A673 (cell line): ENCODE results near the gene CCSAP. TPM values are rescaled to one million over a fixed set of nuclear protein-coding genes. Genes with fewer than 3 reads are reported as not detected.

Experiments
- BruUV-seq: library from RNA; stranded (reverse); fragments of 400-500 nt; replicated peaks from 2 replicates; lab custom pipeline; 2021; lab: Mats Ljungman, UMichigan
- CTCF ChIA-PET: fragments of 300-600 bp; sonication (Branson Sonifier 250); formaldehyde crosslinking; loops from one replicate; lab custom pipeline; 2022; ENCODE audit warnings: antibody characterized with exemption; lab: Charles Lee
- POLR2A ChIA-PET: fragments of 300-600 bp; sonication (Branson Sonifier 250); formaldehyde crosslinking; loops from one replicate; lab custom pipeline; 2022; ENCODE audit warnings: antibody characterized with exemption; ENCODE audit not compliant: low non-redundant PET; lab: Charles Lee
- DNase-seq: peaks from one replicate; pipeline ENCODE4 v3.0.0-alpha.2; 2015; ENCODE audit warnings: low spot score
- H3K27ac ChIP-seq: fragments of 200-600 bp; sonication (generic); 2 replicates; pipeline ENCODE4 v1.5.1; 2016; ENCODE audit warnings: mixed run types, low read depth, mild to moderate bottlenecking, mixed read lengths, antibody characterized with exemption, low read length; ENCODE audit not compliant: poor library complexity, severe bottlenecking
- H3K27me3 ChIP-seq: fragments of 200-600 bp; sonication (generic); replicated peaks from 2 replicates; pipeline ENCODE4 v1.6.1; 2017; ENCODE audit warnings: mixed run types, low read depth, mild to moderate bottlenecking, mixed read lengths, antibody characterized with exemption, low read length; ENCODE audit not compliant: insufficient read depth, poor library complexity
- H3K36me3 ChIP-seq: fragments of 200-600 bp; sonication (generic); 2 replicates; pipeline ENCODE4 v1.6.1; 2016; ENCODE audit warnings: mixed run types, mild to moderate bottlenecking, mixed read lengths, antibody characterized with exemption, low read length; ENCODE audit not compliant: insufficient read depth, poor library complexity, severe bottlenecking
- H3K4me1 ChIP-seq: fragments of 200-600 bp; sonication (generic); 2 replicates; pipeline ENCODE4 v1.6.1; 2017; ENCODE audit warnings: mixed run types, mild to moderate bottlenecking, mixed read lengths, antibody characterized with exemption, low read length; ENCODE audit not compliant: insufficient read depth, poor library complexity, severe bottlenecking
- H3K4me3 ChIP-seq: fragments of 200-600 bp; sonication (generic); 2 replicates; pipeline ENCODE4 v1.5.1; 2016; ENCODE audit warnings: low read depth, mixed run types, mild to moderate bottlenecking, mixed read lengths, low read length; ENCODE audit not compliant: poor library complexity, severe bottlenecking
- H3K9me3 ChIP-seq: fragments of 200-600 bp; sonication (generic); 2 replicates; pipeline ENCODE4 v1.6.1; 2016; ENCODE audit warnings: mixed run types, low read depth, mild to moderate bottlenecking, mixed read lengths, antibody characterized with exemption, low read length; ENCODE audit not compliant: poor library complexity, severe bottlenecking
- EZH2 ChIP-seq: fragments of 200-600 bp; sonication (generic); IDR thresholded peaks from 2 replicates; pipeline ENCODE4 v1.6.1; 2017; ENCODE audit warnings: borderline replicate concordance, low read depth, mild to moderate bottlenecking, mixed read lengths, antibody characterized with exemption, low read length; ENCODE audit not compliant: poor library complexity, severe bottlenecking
- intact Hi-C: fragments of 100-400 bp; cut with micrococcal nuclease; formaldehyde crosslinking; loops from one replicate; pipeline ENCODE4 v1.10.0; 2022; ENCODE audit not compliant: unreplicated experiment
- total RNA-seq: library from RNA; stranded (reverse); gene quantifications from 2 replicates; pipeline ENCODE4 v1.2.3, GENCODE V29; 2021
- TF ChIP-seq, protein P1 (sequence below): fragments of 300-800, 200-600 bp; sonication (generic); conservative IDR thresholded peaks from 2 replicates; pipeline ENCODE4 v1.5.1; 2017; ENCODE audit warnings: low read depth, mild to moderate bottlenecking, antibody characterized with exemption, low read length, moderate library complexity, mixed read lengths

Gene CCSAP
- total RNA-seq, 1 experiment from 2014 or later, result 11.7 TPM

DNA sequence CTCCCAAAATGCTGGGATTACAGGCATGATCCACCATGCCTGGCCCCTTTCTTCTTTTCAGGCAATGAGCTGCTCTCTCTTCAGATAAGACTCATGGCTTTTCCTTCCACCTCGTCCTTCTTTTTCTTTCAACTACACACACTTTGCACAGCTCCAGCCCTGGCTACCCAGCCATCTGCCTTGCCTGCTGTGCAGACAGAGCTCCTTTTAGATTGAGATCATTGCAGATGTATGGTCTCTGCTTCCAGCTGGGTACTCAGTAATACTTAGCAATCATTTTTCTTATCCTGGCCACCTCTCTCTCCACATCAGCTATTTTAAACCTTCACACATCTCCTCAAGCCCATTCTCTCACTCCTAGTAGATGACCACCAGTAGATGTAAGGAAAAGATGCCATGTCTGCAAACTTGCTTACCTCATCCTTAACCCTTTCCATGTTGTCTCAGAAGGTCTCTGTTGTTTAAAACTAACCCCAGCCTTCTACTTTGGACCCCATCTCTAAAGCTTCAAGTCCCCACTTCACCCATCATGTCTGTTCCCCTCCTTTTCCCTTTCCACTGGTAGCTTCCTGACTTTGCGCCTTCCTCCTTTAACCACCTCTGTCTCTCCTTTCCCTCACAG is 64.6 kb downstream of the CCSAP start:
- H3K27ac ChIP-seq, result no peak overlapping the region
- POLR2A ChIA-PET, result interaction anchor here (0.7 kb wide), 1 partner anchor 114 kb away, joined by 6 read pairs; no protein-coding TSS in a partner anchor
- H3K4me1 ChIP-seq, result no peaks in the 10 kb centered on the region
- DNase-seq, result no peak
- peaks cover 7% of the 10 kb centered on the region for H3K9me3 ChIP-seq
- H3K4me3 ChIP-seq, result no peak overlapping the region
- intact Hi-C loops, result no loop called here
- H3K27me3 ChIP-seq, result no peaks in the 10 kb centered on the region
- CTCF ChIA-PET, result no interaction called here
- no peaks in the 10 kb centered on the region for H3K36me3 ChIP-seq
- BruUV-seq, result no TSS peak
- TF ChIP-seq, protein P1, sequence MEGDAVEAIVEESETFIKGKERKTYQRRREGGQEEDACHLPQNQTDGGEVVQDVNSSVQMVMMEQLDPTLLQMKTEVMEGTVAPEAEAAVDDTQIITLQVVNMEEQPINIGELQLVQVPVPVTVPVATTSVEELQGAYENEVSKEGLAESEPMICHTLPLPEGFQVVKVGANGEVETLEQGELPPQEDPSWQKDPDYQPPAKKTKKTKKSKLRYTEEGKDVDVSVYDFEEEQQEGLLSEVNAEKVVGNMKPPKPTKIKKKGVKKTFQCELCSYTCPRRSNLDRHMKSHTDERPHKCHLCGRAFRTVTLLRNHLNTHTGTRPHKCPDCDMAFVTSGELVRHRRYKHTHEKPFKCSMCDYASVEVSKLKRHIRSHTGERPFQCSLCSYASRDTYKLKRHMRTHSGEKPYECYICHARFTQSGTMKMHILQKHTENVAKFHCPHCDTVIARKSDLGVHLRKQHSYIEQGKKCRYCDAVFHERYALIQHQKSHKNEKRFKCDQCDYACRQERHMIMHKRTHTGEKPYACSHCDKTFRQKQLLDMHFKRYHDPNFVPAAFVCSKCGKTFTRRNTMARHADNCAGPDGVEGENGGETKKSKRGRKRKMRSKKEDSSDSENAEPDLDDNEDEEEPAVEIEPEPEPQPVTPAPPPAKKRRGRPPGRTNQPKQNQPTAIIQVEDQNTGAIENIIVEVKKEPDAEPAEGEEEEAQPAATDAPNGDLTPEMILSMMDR, result no peak
- TF ChIP-seq EZH2, result no peak

DNA sequence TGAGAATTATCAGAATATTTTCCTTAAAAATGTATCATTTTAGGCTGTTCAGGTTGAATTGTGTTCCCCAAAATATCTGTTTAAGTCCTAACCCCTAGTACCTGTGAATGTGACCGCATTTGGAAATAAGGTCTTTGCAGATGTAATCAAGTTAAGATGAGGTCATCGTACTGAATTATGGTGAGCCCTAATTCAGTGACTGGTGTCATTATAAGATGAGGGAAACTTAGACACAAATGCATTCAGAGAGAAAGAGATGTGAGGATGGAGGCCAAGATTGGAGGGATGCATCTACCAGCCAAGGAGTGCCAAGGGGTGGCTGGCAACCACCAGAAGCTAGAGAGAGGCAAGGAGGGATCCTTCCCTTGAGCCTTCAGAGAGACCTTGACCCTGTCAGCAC is 67.8 kb downstream of the CCSAP start:
- Histone ChIP-seq H3K36me3 (no peaks in the 10 kb centered on the region), H3K9me3 (no peaks in the 10 kb centered on the region), H3K4me1 (peaks cover 6% of the 10 kb centered on the region), H3K27me3 (no peaks in the 10 kb centered on the region), H3K4me3 (no peak overlapping the region), H3K27ac (no peak overlapping the region)
- ChIA-PET CTCF (no interaction called here), POLR2A (no interaction called here)
- no TSS peak for BruUV-seq
- intact Hi-C loops, result no loop called here
- no peak for DNase-seq
- TF ChIP-seq, protein P1, result no peak
- no peak for TF ChIP-seq EZH2

DNA sequence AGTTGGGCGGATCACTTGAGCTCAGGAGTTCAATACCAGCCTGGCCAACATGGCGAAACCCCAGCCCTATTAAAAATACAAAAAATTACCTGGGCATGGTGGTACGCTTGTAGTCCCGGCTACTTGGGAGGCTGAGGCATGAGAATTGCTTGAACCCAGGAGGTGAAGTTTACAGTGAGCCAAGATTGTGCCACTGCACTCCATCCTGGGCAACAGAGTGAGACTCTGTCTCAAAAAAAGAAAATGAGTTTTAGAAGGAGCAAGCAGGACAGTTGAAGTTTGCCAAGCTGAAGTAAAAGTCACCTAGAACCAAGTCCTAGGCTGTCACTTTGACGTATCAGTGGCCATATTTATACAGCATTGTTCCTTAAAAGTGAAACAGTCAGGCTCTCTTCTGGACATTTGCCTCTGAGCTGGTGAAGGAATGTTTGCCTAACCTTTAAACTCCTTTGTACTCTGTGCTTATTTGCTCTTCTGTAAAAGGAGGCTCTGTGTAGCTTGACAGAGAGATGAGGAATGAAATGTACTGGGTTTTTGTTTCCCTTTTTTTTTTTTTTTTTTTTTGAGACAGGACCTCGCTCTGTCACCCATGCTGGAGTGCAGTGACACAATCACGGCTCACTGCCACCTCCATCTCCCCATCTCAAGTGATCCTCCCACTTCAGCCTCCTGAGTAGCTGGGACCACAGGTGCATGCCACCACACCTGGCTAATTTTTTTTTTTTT is 69.2 kb downstream of the CCSAP start:
- no peaks in the 10 kb centered on the region for H3K9me3 ChIP-seq
- TF ChIP-seq EZH2, result no peak
- TF ChIP-seq, protein P1, result no peak
- ChIA-PET CTCF (interaction anchor here (0.6 kb wide), 1 partner anchor 202 kb away, joined by 4 read pairs; no protein-coding TSS in a partner anchor), POLR2A (interaction anchor here (0.6 kb wide), 1 partner anchor 246 kb away, joined by 4 read pairs; no protein-coding TSS in a partner anchor)
- BruUV-seq, result no TSS peak
- H3K36me3 ChIP-seq, result no peaks in the 10 kb centered on the region
- intact Hi-C loops, result loop anchor here (5.0 kb wide), 1 partner anchor 69 kb away; the partner anchor contains the start of gene CCSAP
- H3K4me1 ChIP-seq, result peaks cover 6% of the 10 kb centered on the region
- H3K27ac ChIP-seq, result no peak overlapping the region
- no peak overlapping the region for H3K4me3 ChIP-seq
- no peak for DNase-seq
- H3K27me3 ChIP-seq, result no peaks in the 10 kb centered on the region
